GM19035 (cell line): ENCODE data around the gene ESPL1.

ENCODE experiments used
- ATAC-seq: cut with Tn5 transposase; IDR thresholded peaks from one replicate; pipeline ENCODE4 v1.9.1; 2021; ENCODE audit not compliant: unreplicated experiment

ESPL1 gene

GRCh38 chr12:53333845-53334244 is 65.7 kb downstream of the ESPL1 start:
- no peak for ATAC-seq

- no peak for ATAC-seq
Observed at GRCh38 chr12:53334822-53335221, 66.7 kb downstream of the ESPL1 start.

GRCh38 chr12:53336181-53336681 is 68.1 kb downstream of the ESPL1 start, which contains the start of gene SP7:
SP7 (minus strand) TSS chr12:53336354; CDS start chr12:53335646, 708 bp downstream.
- no peak for ATAC-seq

GRCh38 chr12:53338017-53338416 is 69.9 kb downstream of the ESPL1 start:
- no peak for ATAC-seq

- ATAC-seq = no peak
Observed at GRCh38 chr12:53338916-53339315, 70.8 kb downstream of the ESPL1 start.

GRCh38 chr12:53340398-53340797 is 72.3 kb downstream of the ESPL1 start:
- no peak for ATAC-seq
